A549 (cell line): ENCODE results near the gene AP3D1.
A peak's percentile ranks its signal among the peaks of the same experiment; 100 is the strongest.

Source experiments
- BHLHE40 ChIP-seq: IDR thresholded peaks from 2 replicates; pipeline ENCODE4 v1.6.1; 2012; ENCODE audit warnings: low read depth, low read length, inconsistent platforms
- CBX2 ChIP-seq: fragments of 200-600 bp; sonication (generic); IDR thresholded peaks from 2 replicates; pipeline ENCODE4 v1.6.1; 2016; ENCODE audit warnings: low read depth, mild to moderate bottlenecking, borderline replicate concordance
- CTCF ChIP-seq: fragments of >200 bp; sonication (Bioruptor Twin); formaldehyde crosslinking; IDR thresholded peaks from 3 replicates; pipeline ENCODE4 v1.5.1; 2016
- EP300 ChIP-seq, 2 experiments: fragments of >200 bp; sonication (Bioruptor Twin); formaldehyde crosslinking; IDR thresholded peaks; 2 replicates in 1 of 2; 3 replicates in 1 of 2; pipeline ENCODE4 v1.6.1; 2016 to 2017
- HOXA7 ChIP-seq: fragments of 250-450 bp; sonication (Bioruptor Pico); IDR thresholded peaks from 2 replicates; pipeline ENCODE4 v1.5.0; 2020; ENCODE audit warnings: mild to moderate bottlenecking, moderate library complexity
- MAFK ChIP-seq: fragments of 450-650 bp; IDR thresholded peaks from 2 replicates; pipeline ENCODE4 v1.6.1; 2014; ENCODE audit not compliant: partially characterized antibody
- MAX ChIP-seq: IDR thresholded peaks from 2 replicates; pipeline ENCODE4 v1.6.1; 2012
- PHF8 ChIP-seq: fragments of 200-600 bp; sonication (generic); IDR thresholded peaks from 2 replicates; pipeline ENCODE4 v1.6.1; 2016; ENCODE audit warnings: low read depth, mild to moderate bottlenecking, antibody characterized with exemption, moderate library complexity, borderline replicate concordance
- POLR2A ChIP-seq: IDR thresholded peaks from 2 replicates; pipeline ENCODE4 v1.6.1; 2012; ENCODE audit warnings: mild to moderate bottlenecking, low read length
- REST ChIP-seq: fragments of 200-600 bp; sonication (generic); IDR thresholded peaks from 2 replicates; pipeline ENCODE4 v1.6.1; 2016; ENCODE audit warnings: antibody characterized with exemption, mild to moderate bottlenecking, moderate library complexity
- SMC3 ChIP-seq: fragments of >200 bp; sonication (Bioruptor Twin); formaldehyde crosslinking; IDR thresholded peaks from 3 replicates; pipeline ENCODE4 v1.6.1; 2018; ENCODE audit warnings: inconsistent platforms
- TF ChIP-seq, protein P1 (sequence below): fragments of 450-650 bp; IDR thresholded peaks from 2 replicates; pipeline ENCODE4 v1.6.1; 2014; ENCODE audit warnings: antibody characterized with exemption

- peak; percentile 36; the same call in 1 of the 2 replicates for TF ChIP-seq PHF8
- no peak for TF ChIP-seq CTCF
- no peak for TF ChIP-seq MAX
- TF ChIP-seq BHLHE40: no peak
- no peak for TF ChIP-seq CBX2
- no peak for TF ChIP-seq MAFK
- no peak for TF ChIP-seq SMC3
- no peak for TF ChIP-seq POLR2A
- TF ChIP-seq EP300 (IDR thresholded peaks at IDR 0.05): no peak
- no peak for TF ChIP-seq REST
- TF ChIP-seq, protein P1, sequence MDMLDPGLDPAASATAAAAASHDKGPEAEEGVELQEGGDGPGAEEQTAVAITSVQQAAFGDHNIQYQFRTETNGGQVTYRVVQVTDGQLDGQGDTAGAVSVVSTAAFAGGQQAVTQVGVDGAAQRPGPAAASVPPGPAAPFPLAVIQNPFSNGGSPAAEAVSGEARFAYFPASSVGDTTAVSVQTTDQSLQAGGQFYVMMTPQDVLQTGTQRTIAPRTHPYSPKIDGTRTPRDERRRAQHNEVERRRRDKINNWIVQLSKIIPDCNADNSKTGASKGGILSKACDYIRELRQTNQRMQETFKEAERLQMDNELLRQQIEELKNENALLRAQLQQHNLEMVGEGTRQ: no peak
- no peak for TF ChIP-seq HOXA7 (CRISPR knock-in tag)
These were observed 500 bp downstream of the AP3D1 start for GRCh38 chr19:2150794-2151338.
